Right atrium auricular region (tissue), 2 donors: ENCODE data around the gene C16orf54. TPM values are rescaled to one million over a fixed set of nuclear protein-coding genes. Genes with fewer than 3 reads are reported as not detected.
"Not testable (repeated sequence)": the region's sequence is repeated elsewhere in the genome, so short reads cannot be mapped to it uniquely, and the experiment has no call there.

Source experiments
- DNase-seq: peaks from one replicate; pipeline ENCODE4 v3.0.0-alpha.2; 2019; ENCODE audit warnings: low spot score
- H3K27ac ChIP-seq, 2 donors: fragments of 200-600 bp; sonication (generic); 1 replicate in 1 of 2; 2 replicates in 1 of 2; pipeline ENCODE4 v1.5.1; 2016 to 2019
- H3K27me3 ChIP-seq, 2 donors: fragments of 200-600 bp; sonication (generic); one replicate each; pipeline versions ENCODE4 v1.5.1 to v1.6.0; 2017 to 2019
- H3K36me3 ChIP-seq: fragments of 200-600 bp; sonication (generic); one replicate; pipeline ENCODE4 v1.5.1; 2016
- H3K4me1 ChIP-seq, 2 donors: fragments of 200-600 bp; sonication (generic); one replicate each; pipeline versions ENCODE4 v1.5.1 to v1.6.0; 2017 to 2019
- H3K4me3 ChIP-seq, 2 donors: fragments of 200-600 bp; sonication (generic); 1 replicate in 1 of 2; 2 replicates in 1 of 2; pipeline ENCODE4 v1.5.1; 2017 to 2019; ENCODE audit warnings: mild to moderate bottlenecking in 1 of 2, moderate library complexity in 1 of 2
- H3K9me3 ChIP-seq, 2 donors: fragments of 200-600 bp; sonication (generic); one replicate each; pipeline ENCODE4 v1.5.1; 2019
- total RNA-seq, 2 donors: library from RNA; depleted of rRNA; stranded (reverse); fragments of >200 nt; gene quantifications; one replicate each; pipeline ENCODE4 v1.1.0, GENCODE V29; 2016
- TF ChIP-seq, protein P1 (sequence below), 2 donors: fragments of 200-600 bp; sonication (generic); IDR thresholded peaks; one replicate each; pipeline ENCODE4 v1.5.1; 2019; ENCODE audit warnings: antibody characterized with exemption in 2 of 2

The C16orf54 gene
- total RNA-seq, 2 donors from 2014 or later, result 0.52 to 0.90 TPM

DNA sequence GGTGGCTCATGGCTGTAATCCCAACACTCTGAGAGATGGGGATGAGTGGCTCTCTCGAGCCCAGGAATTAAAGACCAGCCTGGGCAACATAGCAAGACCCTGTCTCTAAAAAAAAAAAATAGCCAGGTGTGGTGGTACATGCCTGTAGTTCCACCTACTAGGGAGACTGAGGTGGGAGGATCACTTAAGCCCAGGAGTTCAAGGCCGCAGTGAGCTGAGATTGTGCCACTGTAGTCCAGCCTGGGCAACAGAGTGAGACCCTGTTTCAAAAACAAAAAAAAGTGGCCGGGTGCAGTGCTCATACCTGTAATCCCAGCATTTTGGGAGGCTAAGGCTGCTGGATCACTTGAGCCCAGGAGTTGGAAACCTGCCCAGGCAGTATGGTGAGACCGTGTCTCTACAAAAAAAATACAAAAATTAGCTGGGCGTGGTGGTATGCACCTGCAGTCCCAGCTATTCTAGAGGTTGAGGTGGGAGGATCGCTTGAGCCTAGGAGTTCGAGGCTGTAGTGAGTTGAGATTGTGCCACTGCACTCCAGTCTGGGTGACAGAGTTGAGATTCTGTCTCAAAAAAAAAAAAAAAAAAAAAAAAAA is 3.0 kb downstream of the C16orf54 start:
- TF ChIP-seq, protein P1, sequence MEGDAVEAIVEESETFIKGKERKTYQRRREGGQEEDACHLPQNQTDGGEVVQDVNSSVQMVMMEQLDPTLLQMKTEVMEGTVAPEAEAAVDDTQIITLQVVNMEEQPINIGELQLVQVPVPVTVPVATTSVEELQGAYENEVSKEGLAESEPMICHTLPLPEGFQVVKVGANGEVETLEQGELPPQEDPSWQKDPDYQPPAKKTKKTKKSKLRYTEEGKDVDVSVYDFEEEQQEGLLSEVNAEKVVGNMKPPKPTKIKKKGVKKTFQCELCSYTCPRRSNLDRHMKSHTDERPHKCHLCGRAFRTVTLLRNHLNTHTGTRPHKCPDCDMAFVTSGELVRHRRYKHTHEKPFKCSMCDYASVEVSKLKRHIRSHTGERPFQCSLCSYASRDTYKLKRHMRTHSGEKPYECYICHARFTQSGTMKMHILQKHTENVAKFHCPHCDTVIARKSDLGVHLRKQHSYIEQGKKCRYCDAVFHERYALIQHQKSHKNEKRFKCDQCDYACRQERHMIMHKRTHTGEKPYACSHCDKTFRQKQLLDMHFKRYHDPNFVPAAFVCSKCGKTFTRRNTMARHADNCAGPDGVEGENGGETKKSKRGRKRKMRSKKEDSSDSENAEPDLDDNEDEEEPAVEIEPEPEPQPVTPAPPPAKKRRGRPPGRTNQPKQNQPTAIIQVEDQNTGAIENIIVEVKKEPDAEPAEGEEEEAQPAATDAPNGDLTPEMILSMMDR (IDR thresholded peaks at IDR 0.05), result no peak
- Histone ChIP-seq H3K4me1 (no peaks in the 10 kb centered on the region), H3K27me3 (no peaks in the 10 kb centered on the region), H3K27ac (no peak overlapping the region), H3K36me3 (no peaks in the 10 kb centered on the region), H3K4me3 (no peak overlapping the region), H3K9me3 (no peaks in the 10 kb centered on the region)
- DNase-seq, result no peak

DNA sequence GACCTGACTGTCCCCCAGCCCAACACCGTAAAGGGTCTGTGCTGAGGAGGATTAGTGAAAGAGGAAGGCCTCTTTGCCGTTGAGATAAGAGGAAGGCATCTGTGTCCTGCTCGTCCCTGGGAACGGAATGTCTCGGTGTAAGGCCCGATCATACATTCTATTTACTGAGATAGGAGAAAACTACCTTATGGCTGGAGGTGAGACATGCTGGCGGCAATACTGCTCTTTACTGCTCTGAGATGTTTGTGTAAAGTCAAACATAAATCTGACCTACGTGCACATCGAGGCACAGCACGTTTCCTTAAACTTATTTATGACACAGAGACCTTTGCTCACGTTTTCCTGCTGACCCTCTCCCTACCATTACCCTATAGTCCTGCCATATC is 5.2 kb downstream of the C16orf54 start:
- H3K36me3 ChIP-seq, DNase-seq, H3K9me3 ChIP-seq, H3K4me3 ChIP-seq, H3K4me1 ChIP-seq, H3K27me3 ChIP-seq, H3K27ac ChIP-seq: not testable (repeated sequence)

DNA sequence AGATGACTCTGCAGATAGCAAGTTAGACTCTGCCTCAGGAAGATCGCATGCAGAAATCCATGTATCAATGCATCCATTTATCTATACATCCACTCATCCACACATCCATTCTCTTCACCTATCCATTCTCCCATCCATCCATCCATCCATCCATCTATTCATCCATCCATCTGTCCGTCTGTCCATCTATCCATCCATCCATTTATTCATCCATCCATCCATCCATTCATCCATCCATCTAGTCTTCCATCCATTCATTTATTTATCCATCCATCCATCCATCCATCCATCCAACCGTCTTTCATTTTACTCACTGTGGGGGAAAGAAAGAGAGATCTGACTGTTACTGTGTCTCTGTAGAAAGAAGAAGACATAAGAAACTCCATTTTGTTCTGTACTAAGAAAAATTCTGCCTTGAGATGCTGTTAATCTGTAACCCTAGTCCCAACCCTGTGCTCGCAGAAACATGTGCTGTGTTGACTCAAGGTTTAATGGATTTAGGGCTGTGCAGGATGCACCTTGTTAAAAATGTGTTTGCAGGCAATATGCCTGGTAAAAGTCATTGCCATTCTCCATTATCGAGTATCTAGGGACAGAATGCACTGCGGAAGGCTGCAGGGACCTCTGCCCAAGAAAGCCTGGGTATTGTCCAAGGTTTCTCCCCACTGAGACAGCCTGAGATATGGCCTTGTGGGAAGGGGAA is 5.7 kb downstream of the C16orf54 start:
- not testable (repeated sequence) for H3K36me3 ChIP-seq, H3K9me3 ChIP-seq, H3K4me1 ChIP-seq, H3K27ac ChIP-seq, H3K4me3 ChIP-seq, DNase-seq, H3K27me3 ChIP-seq

DNA sequence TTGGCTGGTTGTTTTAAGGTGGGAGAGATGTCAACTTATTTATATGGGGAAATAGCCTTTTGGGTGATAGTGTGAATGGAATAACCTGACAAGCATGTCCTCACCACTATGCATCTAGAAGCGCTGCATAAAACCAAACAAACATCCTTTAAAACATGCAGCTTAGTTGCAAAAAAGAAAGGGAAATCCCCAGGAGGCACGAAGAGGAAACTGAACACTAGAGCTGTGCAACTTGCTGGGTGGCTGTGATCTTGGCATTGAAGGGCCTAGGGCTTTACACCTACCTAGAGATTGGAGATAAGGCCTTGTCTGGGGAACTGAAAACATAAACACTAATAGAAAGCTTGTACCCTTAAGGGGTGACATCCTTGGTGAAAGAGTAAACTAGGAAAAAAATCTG is 7.3 kb downstream of the C16orf54 start:
- H3K27me3 ChIP-seq, result no peaks in the 10 kb centered on the region
- no peaks in the 10 kb centered on the region for H3K4me1 ChIP-seq
- DNase-seq, result no peak
- H3K36me3 ChIP-seq, result no peaks in the 10 kb centered on the region
- no peak overlapping the region for H3K4me3 ChIP-seq
- H3K27ac ChIP-seq, result no peak overlapping the region
- no peaks in the 10 kb centered on the region for H3K9me3 ChIP-seq
- TF ChIP-seq, protein P1 (IDR thresholded peaks at IDR 0.05), result no peak

DNA sequence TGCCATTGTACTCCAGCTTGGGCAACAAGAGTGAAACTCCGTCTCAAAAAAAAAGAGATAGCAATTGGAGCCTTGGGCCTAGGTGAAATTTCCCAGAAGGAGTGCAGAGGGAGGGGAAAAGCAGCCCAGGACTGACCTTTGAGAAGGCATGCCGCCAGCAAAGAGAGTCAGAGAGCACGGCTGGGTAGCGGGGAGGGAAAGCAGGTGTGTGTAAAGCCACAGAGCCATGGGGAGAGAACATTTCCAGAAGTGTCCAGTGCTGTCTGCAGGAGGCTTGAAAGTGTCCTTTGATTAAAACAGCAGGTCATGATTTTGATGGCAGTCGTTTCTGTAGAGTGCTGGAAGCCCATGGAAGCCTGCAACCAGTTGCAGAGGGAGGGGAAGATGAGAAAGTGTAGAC is 8.1 kb downstream of the C16orf54 start:
- Histone ChIP-seq H3K27ac (no peak overlapping the region), H3K27me3 (no peaks in the 10 kb centered on the region), H3K9me3 (no peaks in the 10 kb centered on the region), H3K36me3 (no peaks in the 10 kb centered on the region), H3K4me3 (no peak overlapping the region), H3K4me1 (no peaks in the 10 kb centered on the region)
- DNase-seq, result no peak
- TF ChIP-seq, protein P1 (IDR thresholded peaks at IDR 0.05), result no peak

DNA sequence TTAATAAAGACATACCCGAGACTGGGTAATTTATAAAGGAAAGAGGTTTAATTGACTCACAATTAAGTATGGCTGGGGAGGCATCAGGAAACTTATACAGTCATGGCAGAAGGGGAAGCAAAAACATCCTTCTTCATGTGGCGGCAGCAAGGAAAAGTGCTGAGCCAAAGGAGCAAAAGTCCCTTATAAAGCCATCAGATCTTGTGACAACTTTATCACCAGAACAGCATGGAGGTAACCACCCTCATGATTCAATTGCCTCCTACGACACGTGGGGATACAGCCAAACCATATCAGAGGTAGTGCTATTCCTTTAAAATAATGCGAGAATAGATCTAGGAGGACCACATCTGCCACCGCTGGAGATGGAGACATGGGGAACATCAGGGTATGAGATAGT is 9.0 kb downstream of the C16orf54 start:
- Histone ChIP-seq H3K36me3 (no peaks in the 10 kb centered on the region), H3K4me3 (no peak overlapping the region), H3K9me3 (no peaks in the 10 kb centered on the region), H3K27me3 (no peaks in the 10 kb centered on the region), H3K27ac (no peak overlapping the region), H3K4me1 (no peaks in the 10 kb centered on the region)
- TF ChIP-seq, protein P1 (IDR thresholded peaks at IDR 0.05), result no peak
- DNase-seq, result no peak

DNA sequence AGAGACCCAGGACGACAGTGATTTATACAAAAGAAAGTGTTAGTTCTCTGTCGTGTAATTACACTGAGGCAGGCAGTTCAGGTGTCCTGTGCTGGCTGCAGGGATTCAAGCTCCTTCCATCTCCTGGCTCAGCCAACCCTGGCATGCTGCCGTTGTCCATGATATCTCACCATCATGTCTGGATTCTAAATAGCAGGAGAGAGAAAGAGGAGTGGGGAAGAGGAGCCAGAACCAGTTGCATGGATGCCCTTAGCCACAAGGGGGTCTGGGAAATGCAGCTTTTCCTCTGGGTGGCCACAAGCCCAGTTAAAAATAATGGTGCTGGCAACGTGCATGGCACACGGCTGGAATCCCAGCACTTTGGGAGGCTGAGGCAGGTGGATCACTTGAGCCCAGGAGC is 9.7 kb downstream of the C16orf54 start:
- no peaks in the 10 kb centered on the region for H3K36me3 ChIP-seq
- TF ChIP-seq, protein P1 (IDR thresholded peaks at IDR 0.05), result no peak
- no peak for DNase-seq
- H3K27me3 ChIP-seq, result no peaks in the 10 kb centered on the region
- no peak overlapping the region for H3K4me3 ChIP-seq
- no peaks in the 10 kb centered on the region for H3K9me3 ChIP-seq
- H3K4me1 ChIP-seq, result no peaks in the 10 kb centered on the region
- no peak overlapping the region for H3K27ac ChIP-seq
